Skin epidermis (tissue), 12 donors: ENCODE data around the gene EPHB6.

ENCODE experiments used
- H3K27ac ChIP-seq, 21 experiments: fragments of 200-600 bp; sonication (generic) in 11 of 21; one replicate each; pipeline ENCODE4 v1.5.0; 2020; ENCODE audit warnings: mild to moderate bottlenecking in 3 of 21, inconsistent platforms in 2 of 21, moderate library complexity in 2 of 21
- H3K4me3 ChIP-seq, 7 experiments: fragments of 200-600 bp; sonication (generic) in 2 of 7; one replicate each; pipeline ENCODE4 v1.5.0; 2020; ENCODE audit warnings: inconsistent platforms in 2 of 7, mild to moderate bottlenecking in 2 of 7, moderate library complexity in 1 of 7

Gene EPHB6

GRCh38 chr7:142874409-142874808 lies 19.5 kb downstream of the EPHB6 start:
- no peak overlapping the region for H3K4me3 ChIP-seq
- H3K27ac ChIP-seq: no peak overlapping the region

- Histone ChIP-seq H3K27ac (no peak overlapping the region), H3K4me3 (no peak overlapping the region)
Observed at GRCh38 chr7:142874837-142875236, 20.0 kb downstream of the EPHB6 start.

- Histone ChIP-seq H3K4me3 (no peak overlapping the region), H3K27ac (no peak overlapping the region)
Observed at GRCh38 chr7:142875456-142875855, 20.6 kb downstream of the EPHB6 start.

GRCh38 chr7:142876236-142876960 lies 21.5 kb downstream of the EPHB6 start:
- no peak overlapping the region for H3K27ac ChIP-seq
- H3K4me3 ChIP-seq: no peak overlapping the region

GRCh38 chr7:142876991-142877910 lies 22.4 kb downstream of the EPHB6 start:
- H3K27ac ChIP-seq: no peak overlapping the region
- H3K4me3 ChIP-seq: no peak overlapping the region

GRCh38 chr7:142878315-142878714 lies 23.4 kb downstream of the EPHB6 start:
- Histone ChIP-seq H3K4me3 (no peak overlapping the region), H3K27ac (no peak overlapping the region)

GRCh38 chr7:142879060-142879459 lies 24.2 kb downstream of the EPHB6 start:
- Histone ChIP-seq H3K27ac (no peak overlapping the region), H3K4me3 (no peak overlapping the region)

GRCh38 chr7:142880876-142881505 lies 26.1 kb downstream of the EPHB6 start:
- H3K27ac ChIP-seq: no peak overlapping the region
- H3K4me3 ChIP-seq: no peak overlapping the region

GRCh38 chr7:142881586-142882337 lies 26.9 kb downstream of the EPHB6 start:
- no peak overlapping the region for H3K4me3 ChIP-seq
- no peak overlapping the region for H3K27ac ChIP-seq

GRCh38 chr7:142882338-142882678 lies 27.4 kb downstream of the EPHB6 start:
- Histone ChIP-seq H3K4me3 (no peak overlapping the region), H3K27ac (no peak overlapping the region)

GRCh38 chr7:142883145-142883544 lies 28.3 kb downstream of the EPHB6 start:
- Histone ChIP-seq H3K27ac (no peak overlapping the region), H3K4me3 (no peak overlapping the region)

- no peak overlapping the region for H3K4me3 ChIP-seq
- H3K27ac ChIP-seq: no peak overlapping the region
Observed at GRCh38 chr7:142883571-142884285, 28.9 kb downstream of the EPHB6 start.

- Histone ChIP-seq H3K4me3 (no peak overlapping the region), H3K27ac (no peak overlapping the region)
Observed at GRCh38 chr7:142884286-142884640, 29.4 kb downstream of the EPHB6 start.

GRCh38 chr7:142885311-142886230 lies 30.7 kb downstream of the EPHB6 start, which contains the start of gene TRPV6:
Gene TRPV6, minus strand, starts transcription at chr7:142885745.
- Histone ChIP-seq H3K4me3 (peak within 1 kb of the TSS in 2 of 7 experiments; percentile 6 to 24), H3K27ac (peak within 1 kb of the TSS in 7 of 21 experiments; percentile 6 to 55 (median 39))

GRCh38 chr7:142886866-142887265 lies 32.0 kb downstream of the EPHB6 start:
- no peak overlapping the region for H3K4me3 ChIP-seq
- no peak overlapping the region for H3K27ac ChIP-seq

GRCh38 chr7:142887282-142888015 lies 32.6 kb downstream of the EPHB6 start:
- Histone ChIP-seq H3K4me3 (no peak overlapping the region), H3K27ac (no peak overlapping the region)

- no peak overlapping the region for H3K27ac ChIP-seq
- H3K4me3 ChIP-seq: no peak overlapping the region
Observed at GRCh38 chr7:142889816-142890215, 34.9 kb downstream of the EPHB6 start.
